HG03103 (cell line): Measurements from ENCODE around the gene GPR82.
"Not testable (repeated sequence)": the region's sequence is repeated elsewhere in the genome, so short reads cannot be mapped to it uniquely, and the experiment has no call there.

Experiments
- ATAC-seq: cut with Tn5 transposase; IDR thresholded peaks from one replicate; pipeline ENCODE4 v1.9.1; 2021; ENCODE audit warnings: low read depth; ENCODE audit not compliant: unreplicated experiment

GPR82 gene

DNA sequence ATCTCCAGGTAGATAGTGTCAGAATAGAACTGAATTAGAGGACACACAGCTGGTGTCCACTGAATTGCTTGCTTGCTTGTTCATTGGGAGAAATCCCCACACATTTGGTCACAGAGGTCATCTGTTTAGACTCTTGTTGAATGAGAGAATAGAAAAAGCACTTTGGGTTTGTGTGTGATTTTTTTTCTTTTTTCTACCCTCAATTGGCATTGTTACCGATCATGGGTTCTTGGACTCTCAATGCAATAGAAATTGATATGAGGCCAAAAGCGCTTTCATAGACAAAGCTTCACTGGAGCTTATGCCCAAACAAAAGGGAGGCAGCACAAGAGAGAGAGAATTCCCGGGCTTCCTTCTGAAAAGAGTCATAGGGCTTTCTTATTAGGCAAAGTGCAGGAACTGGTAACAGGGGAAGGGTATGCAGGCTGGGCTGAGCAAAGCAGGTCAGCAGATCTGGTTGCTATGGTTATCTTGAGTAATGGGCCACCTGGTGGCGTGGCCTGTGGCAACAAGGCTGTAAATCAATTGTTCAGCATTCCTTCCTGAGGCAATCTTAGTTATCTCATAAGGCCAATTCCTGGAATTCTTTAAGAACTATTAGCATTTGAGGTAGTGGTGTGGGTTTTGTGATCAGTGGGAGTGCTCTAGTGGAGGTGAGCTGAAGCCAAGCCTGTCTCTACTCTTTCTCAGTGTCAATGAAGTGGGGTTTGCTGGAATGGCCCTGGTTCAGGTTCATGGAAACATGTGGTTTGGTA lies 5.3 kb upstream of the GPR82 start:
- no peak for ATAC-seq

GRCh38 chrX:41719610-41720009 lies 4.4 kb upstream of the GPR82 start:
- not testable (repeated sequence) for ATAC-seq

DNA sequence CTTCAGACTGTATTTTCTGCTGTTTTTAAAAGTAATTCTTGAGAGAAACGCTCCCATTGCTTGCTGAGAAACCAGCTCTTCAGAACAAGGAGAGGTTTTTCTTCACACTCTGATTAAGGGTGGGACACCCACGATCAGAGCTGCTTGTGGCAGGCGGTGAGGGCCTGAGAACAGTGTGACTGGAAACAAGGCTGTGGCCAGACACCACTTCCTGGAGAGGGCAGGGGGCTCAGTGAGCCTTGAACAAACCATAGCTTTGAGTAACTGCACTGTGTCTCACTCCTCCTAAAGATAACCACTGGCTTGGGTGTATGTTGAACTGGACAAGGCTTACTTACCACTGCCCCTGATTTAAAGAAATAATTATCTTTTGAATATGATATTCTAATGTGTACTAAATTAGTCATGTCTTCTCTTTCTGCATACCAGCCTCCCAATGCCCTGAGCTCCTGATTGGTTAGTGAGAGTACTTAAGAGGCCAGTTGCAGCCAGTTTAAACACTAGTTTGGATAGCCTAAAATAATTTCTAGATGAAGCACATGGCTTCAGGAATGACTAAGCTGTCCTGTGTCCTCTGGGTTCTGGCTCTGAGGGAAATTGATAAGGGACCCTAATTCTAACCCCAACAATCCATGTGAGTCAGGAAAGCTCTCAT lies 3.7 kb upstream of the GPR82 start:
- ATAC-seq, result peak; percentile 66

- ATAC-seq, result no peak
Observed at GRCh38 chrX:41721590-41721989, 2.4 kb upstream of the GPR82 start.

DNA sequence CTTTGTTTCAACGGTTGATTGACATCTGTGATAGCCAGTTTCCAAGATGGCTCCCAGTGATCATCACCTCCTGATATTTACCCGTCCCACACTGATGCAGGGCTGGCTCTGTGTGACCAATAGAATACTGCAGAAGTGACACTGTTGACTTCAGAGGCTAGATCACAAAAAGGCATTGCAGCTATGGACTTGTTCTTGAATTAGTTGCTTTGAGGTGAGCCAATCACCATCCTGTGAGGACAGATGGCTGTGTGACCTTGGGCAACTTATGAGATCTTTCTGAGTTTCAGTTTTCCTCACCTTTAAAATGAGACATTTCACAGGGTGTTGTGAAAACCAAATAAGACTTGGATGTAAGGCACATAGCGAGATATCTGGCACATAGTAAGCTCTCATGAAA lies 1.8 kb upstream of the GPR82 start:
- no peak for ATAC-seq

GRCh38 chrX:41722816-41723618 lies 964 bp upstream of the GPR82 start:
- no peak for ATAC-seq

GRCh38 chrX:41728125-41728524 lies 4.1 kb downstream of the GPR82 start:
- no peak for ATAC-seq

GRCh38 chrX:41730081-41730480 lies 6.1 kb downstream of the GPR82 start:
- no peak for ATAC-seq

- ATAC-seq, result no peak
Observed at GRCh38 chrX:41732260-41732659, 8.3 kb downstream of the GPR82 start.

DNA sequence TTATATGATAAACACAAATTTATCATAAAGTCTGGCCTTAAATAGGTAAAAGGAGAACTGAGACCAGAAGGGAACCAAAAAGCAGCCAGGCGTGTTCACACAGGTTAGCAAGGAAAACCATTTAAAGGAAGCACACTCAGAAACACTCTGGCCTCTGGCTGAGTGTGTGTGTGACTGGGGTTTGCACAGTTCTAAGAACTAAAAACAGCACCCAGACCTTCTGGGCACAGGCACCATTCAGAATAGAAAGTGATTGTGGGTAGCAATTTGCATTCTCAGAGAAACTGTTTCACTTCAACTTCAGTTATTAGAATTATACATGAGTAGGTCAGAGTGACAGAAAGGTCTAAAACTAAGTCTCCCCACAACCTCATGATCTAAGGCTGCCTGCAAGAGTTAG lies 10.0 kb downstream of the GPR82 start:
- ATAC-seq, result peak; percentile 98

GRCh38 chrX:41734530-41734929 lies 10.5 kb downstream of the GPR82 start:
- ATAC-seq, result no peak

GRCh38 chrX:41737065-41737464 lies 13.1 kb downstream of the GPR82 start:
- no peak for ATAC-seq

- ATAC-seq, result no peak
Observed at GRCh38 chrX:41739871-41740270, 15.9 kb downstream of the GPR82 start.

DNA sequence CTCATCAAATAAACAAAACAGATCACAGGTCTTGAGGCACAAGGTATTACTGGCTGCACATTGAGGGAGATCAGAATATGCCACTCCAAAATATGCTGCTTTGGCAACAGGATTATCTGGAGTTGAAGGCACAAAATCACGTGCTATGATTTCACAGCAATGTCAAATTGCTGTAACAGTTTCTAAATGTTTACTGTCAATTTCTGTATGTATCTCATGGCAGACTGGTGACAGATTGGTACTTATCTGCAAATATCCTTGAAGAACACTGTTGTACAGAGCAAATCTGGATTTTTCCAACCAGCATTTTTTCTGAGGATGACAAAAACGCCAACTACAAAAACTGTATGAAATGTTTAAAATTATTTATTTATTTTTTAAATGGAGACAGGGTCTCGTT lies 26.7 kb downstream of the GPR82 start:
- ATAC-seq, result no peak

GRCh38 chrX:41758401-41758800 lies 34.4 kb downstream of the GPR82 start:
- no peak for ATAC-seq

DNA sequence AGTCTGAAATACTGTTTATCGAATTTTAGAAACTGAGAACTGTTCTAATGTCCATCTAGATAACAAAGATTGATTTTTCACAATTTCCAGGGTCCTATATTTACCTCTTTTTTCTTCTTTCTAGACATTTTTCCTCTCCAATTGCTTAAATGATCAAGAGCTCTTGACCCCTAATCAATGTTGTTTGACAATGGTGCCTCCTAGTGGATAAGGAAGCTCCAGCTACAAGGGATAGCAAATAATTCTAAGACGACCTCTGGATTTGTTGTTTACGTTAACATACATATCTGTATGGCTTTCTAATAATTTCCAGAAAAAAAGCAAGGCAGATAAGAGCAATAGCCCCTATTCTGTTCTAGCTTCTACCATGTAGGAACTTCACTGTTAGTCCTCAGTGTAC lies 35.8 kb downstream of the GPR82 start:
- no peak for ATAC-seq

DNA sequence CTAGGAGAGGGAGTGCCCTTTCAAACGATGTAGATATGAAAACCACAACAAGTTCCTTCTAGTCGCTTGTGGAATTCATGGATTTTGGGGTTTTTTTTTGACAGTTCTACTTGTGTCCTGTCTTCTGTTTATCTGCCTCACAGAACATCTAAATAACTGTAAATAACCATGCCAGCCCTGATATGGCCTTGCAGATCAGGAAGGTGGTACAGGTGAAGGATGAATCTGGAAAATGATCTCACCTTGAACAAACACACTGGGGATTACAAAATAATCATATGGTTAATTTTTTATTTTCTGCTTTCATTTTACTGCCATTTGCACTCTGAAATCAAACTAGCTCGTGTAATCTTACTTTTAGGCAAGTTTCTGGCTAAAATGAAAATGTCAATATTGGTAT lies 37.2 kb downstream of the GPR82 start:
- no peak for ATAC-seq

DNA sequence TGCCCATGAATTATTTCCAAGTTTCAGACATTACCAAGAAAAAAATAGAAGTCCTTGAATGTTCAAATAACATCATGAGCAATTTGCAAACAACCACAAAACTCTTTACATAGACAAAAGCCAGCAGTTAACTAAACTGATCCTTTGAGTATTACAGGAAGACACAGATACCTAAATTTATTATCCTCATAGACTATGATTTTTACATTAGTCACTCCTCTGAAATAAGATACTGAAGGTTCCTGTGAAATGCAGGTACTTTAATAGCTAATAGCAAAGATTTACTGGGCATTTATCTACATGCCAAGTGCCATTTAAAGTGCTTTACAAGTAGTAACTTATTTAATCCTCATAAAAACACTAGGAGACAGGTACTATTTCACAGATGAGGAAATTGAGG lies 37.7 kb downstream of the GPR82 start:
- ATAC-seq, result no peak

- ATAC-seq, result no peak
Observed at GRCh38 chrX:41779030-41779564, 55.1 kb downstream of the GPR82 start.
